Upper lobe of left lung (tissue), 4 donors: ENCODE measurements around the gene WFIKKN2.

Source experiments
- POLR2A ChIP-seq, 4 donors: fragments of 450-650 bp; IDR thresholded peaks; one replicate each; pipeline ENCODE4 v1.5.1; 2016 to 2017; ENCODE audit warnings: antibody characterized with exemption in 4 of 4, mild to moderate bottlenecking in 2 of 4
- POLR2AphosphoS5 ChIP-seq, 2 donors: sonication (generic); formaldehyde crosslinking; IDR thresholded peaks; one replicate each; pipeline ENCODE4 v1.5.1; 2017; ENCODE audit warnings: antibody characterized with exemption in 2 of 2
- TF ChIP-seq, protein P1 (sequence below), 6 experiments: fragments of 450-650 bp in 4 of 6; fragments of 200-600 bp in 2 of 6; sonication (generic) in 2 of 6; IDR thresholded peaks; one replicate each; pipeline ENCODE4 v1.5.1; 2016 to 2019; ENCODE audit warnings: antibody characterized with exemption in 6 of 6

DNA sequence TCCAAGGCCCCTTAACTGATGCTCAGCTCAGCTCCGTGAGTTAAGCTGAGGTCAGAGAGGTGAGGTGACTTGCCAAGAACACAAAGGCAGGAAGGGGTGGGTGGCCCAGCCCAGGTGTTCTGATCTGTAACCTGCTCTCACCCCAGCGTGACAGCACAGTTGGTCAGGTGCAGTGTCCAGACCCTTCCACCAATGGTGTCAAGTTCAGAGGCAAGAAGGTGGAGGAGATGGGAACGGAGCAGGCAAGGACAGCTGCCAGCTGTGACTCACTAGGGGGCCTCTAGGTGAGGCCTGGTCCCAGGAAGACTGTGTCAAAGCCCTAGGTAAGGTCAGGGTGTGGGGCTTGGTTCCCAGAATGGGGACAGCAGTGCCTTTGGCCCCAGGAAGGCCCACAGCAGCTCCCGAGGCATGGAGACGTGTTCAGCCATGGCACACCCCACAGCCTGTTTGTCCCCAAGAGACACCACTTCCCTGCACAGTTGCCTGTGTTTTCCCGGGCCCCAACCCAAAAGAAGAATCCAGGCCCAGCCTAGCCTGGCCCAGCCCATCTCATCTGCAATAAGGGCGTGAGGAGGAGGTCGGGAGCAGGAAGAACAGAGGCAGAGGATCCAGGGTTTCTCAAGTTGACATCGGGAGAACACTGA, 7.2 kb downstream of the WFIKKN2 start:
- TF ChIP-seq, protein P1, sequence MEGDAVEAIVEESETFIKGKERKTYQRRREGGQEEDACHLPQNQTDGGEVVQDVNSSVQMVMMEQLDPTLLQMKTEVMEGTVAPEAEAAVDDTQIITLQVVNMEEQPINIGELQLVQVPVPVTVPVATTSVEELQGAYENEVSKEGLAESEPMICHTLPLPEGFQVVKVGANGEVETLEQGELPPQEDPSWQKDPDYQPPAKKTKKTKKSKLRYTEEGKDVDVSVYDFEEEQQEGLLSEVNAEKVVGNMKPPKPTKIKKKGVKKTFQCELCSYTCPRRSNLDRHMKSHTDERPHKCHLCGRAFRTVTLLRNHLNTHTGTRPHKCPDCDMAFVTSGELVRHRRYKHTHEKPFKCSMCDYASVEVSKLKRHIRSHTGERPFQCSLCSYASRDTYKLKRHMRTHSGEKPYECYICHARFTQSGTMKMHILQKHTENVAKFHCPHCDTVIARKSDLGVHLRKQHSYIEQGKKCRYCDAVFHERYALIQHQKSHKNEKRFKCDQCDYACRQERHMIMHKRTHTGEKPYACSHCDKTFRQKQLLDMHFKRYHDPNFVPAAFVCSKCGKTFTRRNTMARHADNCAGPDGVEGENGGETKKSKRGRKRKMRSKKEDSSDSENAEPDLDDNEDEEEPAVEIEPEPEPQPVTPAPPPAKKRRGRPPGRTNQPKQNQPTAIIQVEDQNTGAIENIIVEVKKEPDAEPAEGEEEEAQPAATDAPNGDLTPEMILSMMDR (IDR thresholded peaks at IDR 0.05): no peak
- TF ChIP-seq POLR2AphosphoS5 (IDR thresholded peaks at IDR 0.05): no peak
- TF ChIP-seq POLR2A (IDR thresholded peaks at IDR 0.05): no peak
